OCI-LY7 (cell line): Measurements from ENCODE around the gene DNAJC28. TPM values are rescaled to one million over a fixed set of nuclear protein-coding genes. Genes with fewer than 3 reads are reported as not detected.

Experiments
- BruUV-seq: library from RNA; stranded (reverse); fragments of 400-500 nt; replicated peaks from 2 replicates; lab custom pipeline; 2021; lab: Mats Ljungman, UMichigan
- CTCF ChIA-PET: fragments of 300-600 bp; sonication (Branson Sonifier 250); formaldehyde crosslinking; loops from one replicate; lab custom pipeline; 2022; ENCODE audit warnings: antibody characterized with exemption; ENCODE audit not compliant: unreplicated experiment; lab: Charles Lee
- POLR2A ChIA-PET: fragments of 300-600 bp; sonication (Branson Sonifier 250); formaldehyde crosslinking; loops from one replicate; lab custom pipeline; 2022; ENCODE audit warnings: antibody characterized with exemption; lab: Charles Lee
- DNase-seq: peaks from one replicate; pipeline ENCODE4 v3.0.0-alpha.2; 2015; ENCODE audit warnings: low spot score
- H2AFZ ChIP-seq: fragments of 200-600 bp; sonication (generic), shearing (Covaris generic); 2 replicates; pipeline ENCODE4 v1.6.1; 2014; ENCODE audit warnings: mild to moderate bottlenecking, antibody characterized with exemption, low read length, moderate library complexity
- H3K27ac ChIP-seq: fragments of 200-600 bp; sonication (generic); 2 replicates; pipeline ENCODE4 v1.5.1; 2014; ENCODE audit warnings: mixed run types, low read depth, mild to moderate bottlenecking, moderate library complexity, low read length, inconsistent platforms; ENCODE audit not compliant: poor library complexity, severe bottlenecking
- H3K36me3 ChIP-seq: fragments of 200-600 bp; sonication (generic); 2 replicates; pipeline ENCODE4 v1.6.1; 2014; ENCODE audit warnings: mild to moderate bottlenecking, antibody characterized with exemption, low read length, moderate library complexity, mixed read lengths; ENCODE audit not compliant: insufficient read depth
- H3K4me1 ChIP-seq: fragments of 200-600 bp; sonication (generic); 2 replicates; pipeline ENCODE4 v1.5.1; 2014; ENCODE audit warnings: mild to moderate bottlenecking, low read length; ENCODE audit not compliant: insufficient read depth, poor library complexity, severe bottlenecking
- H3K4me2 ChIP-seq: fragments of 200-600 bp; sonication (generic); 2 replicates; pipeline ENCODE4 v1.6.1; 2014; ENCODE audit warnings: mild to moderate bottlenecking, low read length
- H3K4me3 ChIP-seq: fragments of 200-600 bp; sonication (generic); 2 replicates; pipeline ENCODE4 v1.5.1; 2014; ENCODE audit warnings: mild to moderate bottlenecking, low read depth, low read length; ENCODE audit not compliant: poor library complexity, severe bottlenecking
- H3K79me2 ChIP-seq: fragments of 200-600 bp; sonication (generic); 2 replicates; pipeline ENCODE4 v1.6.1; 2016; ENCODE audit warnings: low read depth, mild to moderate bottlenecking, low read length, moderate library complexity, mixed read lengths; ENCODE audit not compliant: insufficient read depth
- H3K9me2 ChIP-seq: fragments of 200-600 bp; sonication (generic); 2 replicates; pipeline ENCODE4 v1.6.1; 2016; ENCODE audit warnings: mild to moderate bottlenecking, low read length, mixed read lengths; ENCODE audit not compliant: insufficient read depth
- H3K9me3 ChIP-seq: fragments of 200-600 bp; sonication (generic); 2 replicates; pipeline ENCODE4 v1.6.1; 2014; ENCODE audit warnings: mild to moderate bottlenecking, mixed run types, low read length, mixed read lengths
- H4K20me1 ChIP-seq: fragments of 200-600 bp; sonication (generic); 2 replicates; pipeline ENCODE4 v1.6.1; 2014; ENCODE audit warnings: mild to moderate bottlenecking, antibody characterized with exemption, low read length, moderate library complexity, mixed read lengths; ENCODE audit not compliant: insufficient read depth
- EZH2phosphoT487 ChIP-seq: fragments of 200-600 bp; sonication (generic); IDR thresholded peaks from 2 replicates; pipeline ENCODE4 v1.6.1; 2018; ENCODE audit warnings: low read depth, borderline replicate concordance, mild to moderate bottlenecking, mixed run types, antibody characterized with exemption, low read length, moderate library complexity, mixed read lengths
- intact Hi-C: fragments of 100-400 bp; cut with micrococcal nuclease; formaldehyde crosslinking; loops from one replicate; pipeline ENCODE4 v1.10.0; 2022; ENCODE audit not compliant: unreplicated experiment
- total RNA-seq, 2 experiments: library from RNA; depleted of rRNA in 1 of 2; stranded (reverse); fragments of >200 nt in 1 of 2; shearing (Covaris generic) in 1 of 2; gene quantifications; 2 replicates each; pipeline ENCODE4 v1.2.3, GENCODE V29; 2014 to 2022
- TF ChIP-seq, protein P1 (sequence below): fragments of 200-600 bp; sonication (generic); conservative IDR thresholded peaks from 2 replicates; pipeline ENCODE4 v1.5.1; 2014; ENCODE audit warnings: mild to moderate bottlenecking, antibody characterized with exemption, low read length, moderate library complexity, mixed read lengths

Gene DNAJC28
- total RNA-seq, 2 experiments from 2014 or later: 0.95 to 1.3 TPM

DNA sequence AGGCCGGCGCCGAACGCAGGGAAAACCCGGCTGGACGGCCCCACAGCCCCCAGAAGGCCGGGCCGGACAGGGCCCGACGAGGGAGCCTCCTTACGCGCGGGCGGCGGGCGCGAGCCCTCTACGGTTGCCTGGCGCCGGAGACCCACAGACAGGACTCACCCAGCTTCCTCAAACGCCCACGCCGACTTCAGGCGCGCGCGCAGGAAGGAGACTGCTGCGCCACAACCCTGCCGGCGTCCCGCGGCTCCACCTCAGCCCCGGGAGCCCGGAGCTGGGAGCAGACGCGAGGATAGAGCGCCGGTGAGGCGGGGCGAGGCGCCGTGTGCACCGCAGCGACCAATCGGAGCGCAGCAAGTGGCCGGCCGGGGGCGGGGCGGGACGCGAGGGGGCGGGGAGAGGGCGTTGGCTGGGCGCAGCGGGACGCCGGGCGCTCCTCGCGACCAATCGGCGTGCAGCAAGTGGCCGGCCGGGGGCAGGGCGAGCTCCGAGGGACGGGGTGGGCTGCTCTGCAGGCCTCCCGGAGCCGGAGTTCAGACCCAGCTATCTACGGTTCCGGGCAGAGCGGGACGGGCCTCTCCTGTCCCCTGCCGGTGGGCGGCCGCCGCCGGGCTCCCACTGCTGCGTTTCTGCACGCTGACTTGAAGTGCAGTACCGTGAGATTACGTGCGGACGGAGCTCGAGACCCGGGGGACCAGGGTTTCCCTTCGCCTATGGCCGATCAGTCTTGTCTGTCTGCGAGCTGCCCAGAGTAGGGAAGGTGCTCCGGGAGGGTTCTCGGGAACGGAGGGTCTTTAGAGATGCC is 11.6 kb downstream of the DNAJC28 start, which contains the start of gene TMEM50B:
Gene TMEM50B (minus strand): TSS at position 296 of the 802 bp plus-strand sequence. CDS start 11,089 bp downstream, outside the sequence.
- Histone ChIP-seq H3K4me1 (peaks cover 14% of the 10 kb centered on the region), H3K4me3 (peak within 1 kb of the TSS; percentile 88), H3K9me3 (no peaks in the 10 kb centered on the region), H3K9me2 (no peaks in the 10 kb centered on the region), H4K20me1 (no peaks in the 10 kb centered on the region), H3K27ac (peak within 1 kb of the TSS; percentile 60), H3K4me2 (peak within 1 kb of the TSS; percentile 97), H3K79me2 (peaks cover 8% of the 10 kb centered on the region; the same call in 1 of the 2 replicates), H3K36me3 (no peaks in the 10 kb centered on the region), H2AFZ (peak within 1 kb of the TSS; percentile 86)
- no TSS peak for BruUV-seq
- DNase-seq: peak; percentile 96
- ChIA-PET POLR2A (interaction anchor here (0.6 to 4.1 kb wide), 20 partner anchors 11 to 1817 kb away, joined by 3 to 43 read pairs (median 3); partner anchors contain the start of genes DNAJC28, DONSON and SON), CTCF (interaction anchor here (0.7 to 2.0 kb wide), 6 partner anchors 9 to 126 kb away, joined by 3 to 6 read pairs (median 4); partner anchors contain the start of gene DNAJC28)
- TF ChIP-seq, protein P1, sequence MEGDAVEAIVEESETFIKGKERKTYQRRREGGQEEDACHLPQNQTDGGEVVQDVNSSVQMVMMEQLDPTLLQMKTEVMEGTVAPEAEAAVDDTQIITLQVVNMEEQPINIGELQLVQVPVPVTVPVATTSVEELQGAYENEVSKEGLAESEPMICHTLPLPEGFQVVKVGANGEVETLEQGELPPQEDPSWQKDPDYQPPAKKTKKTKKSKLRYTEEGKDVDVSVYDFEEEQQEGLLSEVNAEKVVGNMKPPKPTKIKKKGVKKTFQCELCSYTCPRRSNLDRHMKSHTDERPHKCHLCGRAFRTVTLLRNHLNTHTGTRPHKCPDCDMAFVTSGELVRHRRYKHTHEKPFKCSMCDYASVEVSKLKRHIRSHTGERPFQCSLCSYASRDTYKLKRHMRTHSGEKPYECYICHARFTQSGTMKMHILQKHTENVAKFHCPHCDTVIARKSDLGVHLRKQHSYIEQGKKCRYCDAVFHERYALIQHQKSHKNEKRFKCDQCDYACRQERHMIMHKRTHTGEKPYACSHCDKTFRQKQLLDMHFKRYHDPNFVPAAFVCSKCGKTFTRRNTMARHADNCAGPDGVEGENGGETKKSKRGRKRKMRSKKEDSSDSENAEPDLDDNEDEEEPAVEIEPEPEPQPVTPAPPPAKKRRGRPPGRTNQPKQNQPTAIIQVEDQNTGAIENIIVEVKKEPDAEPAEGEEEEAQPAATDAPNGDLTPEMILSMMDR: peak; percentile 42; the same call in 1 of the 2 replicates
- no peak for TF ChIP-seq EZH2phosphoT487
- intact Hi-C loops: loop anchor here (1.0 kb wide), 1 partner anchor 62 kb away; the partner anchor contains the start of gene GART

- Histone ChIP-seq H4K20me1 (no peaks in the 10 kb centered on the region), H3K4me3 (peak overlapping the region; percentile 88), H3K4me1 (peaks cover 14% of the 10 kb centered on the region), H3K9me2 (no peaks in the 10 kb centered on the region), H3K4me2 (peak overlapping the region; percentile 97), H2AFZ (peak overlapping the region; percentile 43), H3K9me3 (no peaks in the 10 kb centered on the region), H3K79me2 (peaks cover 8% of the 10 kb centered on the region; the same call in 1 of the 2 replicates), H3K36me3 (peaks cover under 1% of the 10 kb centered on the region; the same call in 1 of the 2 replicates), H3K27ac (peak overlapping the region; percentile 60)
- peak; percentile 59 for DNase-seq
- ChIA-PET POLR2A (interaction anchor here (0.6 to 4.1 kb wide), 13 partner anchors 11 to 1816 kb away, joined by 3 to 43 read pairs (median 3); partner anchors contain the start of genes DNAJC28 and DONSON), CTCF (interaction anchor here (1.2 to 2.0 kb wide), 2 partner anchors 12 to 127 kb away, joined by 5 to 6 read pairs; partner anchors contain the start of gene DNAJC28)
- no TSS peak for BruUV-seq
- TF ChIP-seq, protein P1: peak; percentile 53
- TF ChIP-seq EZH2phosphoT487: no peak
- intact Hi-C loops: no loop called here
Observed at GRCh38 chr21:33478935-33479678, 12.4 kb downstream of the DNAJC28 start.
